DND-41 (cell line): ENCODE data around the gene RAB8A.

Source experiments
- ATAC-seq: fragments of 200-7000 bp; cut with Tn5 transposase; 3 replicates; pipeline ENCODE4 v1.9.1; 2021; ENCODE audit warnings: low read depth; ENCODE audit not compliant: insufficient read depth
- DNase-seq: peaks from one replicate; pipeline ENCODE4 v3.0.0-alpha.2; 2020
- H2AFZ ChIP-seq: 2 replicates; pipeline ENCODE4 v1.6.0; 2012; ENCODE audit warnings: low read depth, low read length
- H3K27ac ChIP-seq: 2 replicates; pipeline ENCODE4 v1.5.1; 2012; ENCODE audit warnings: low read length, inconsistent platforms
- H3K27me3 ChIP-seq: fragments of 200-600 bp; sonication (generic); 2 replicates; pipeline ENCODE4 v1.6.0; 2012; ENCODE audit warnings: low read length, mild to moderate bottlenecking, inconsistent platforms; ENCODE audit not compliant: insufficient read depth, poor library complexity
- H3K36me3 ChIP-seq: 2 replicates; pipeline ENCODE4 v1.5.1; 2012; ENCODE audit warnings: low read length, inconsistent platforms; ENCODE audit not compliant: insufficient read depth
- H3K4me1 ChIP-seq: 2 replicates; pipeline ENCODE4 v1.5.1; 2012; ENCODE audit warnings: mild to moderate bottlenecking, low read length; ENCODE audit not compliant: insufficient read depth
- H3K4me2 ChIP-seq: 2 replicates; pipeline ENCODE4 v1.6.0; 2012; ENCODE audit warnings: mild to moderate bottlenecking, moderate library complexity, low read length, inconsistent platforms; ENCODE audit not compliant: insufficient read depth
- H3K4me3 ChIP-seq, 2 experiments: fragments of 200-600 bp in 1 of 2; shearing (Covaris generic) in 1 of 2; 2 replicates each; pipeline ENCODE4 v1.5.1; 2012 to 2016; ENCODE audit warnings: inconsistent platforms in 2 of 2, low read length in 2 of 2, mild to moderate bottlenecking in 2 of 2, low read depth in 1 of 2, moderate library complexity in 1 of 2
- H3K79me2 ChIP-seq: 2 replicates; pipeline ENCODE4 v1.6.0; 2012; ENCODE audit warnings: low read length, inconsistent platforms; ENCODE audit not compliant: insufficient read depth
- H3K9ac ChIP-seq: 2 replicates; pipeline ENCODE4 v1.6.0; 2012; ENCODE audit warnings: low read depth, mild to moderate bottlenecking, inconsistent platforms, low read length, moderate library complexity
- H3K9me3 ChIP-seq: 2 replicates; pipeline ENCODE4 v1.5.1; 2012; ENCODE audit warnings: low read length, moderate library complexity, mild to moderate bottlenecking, inconsistent platforms; ENCODE audit not compliant: insufficient read depth, severe bottlenecking
- H4K20me1 ChIP-seq: 2 replicates; pipeline ENCODE4 v1.6.0; 2012; ENCODE audit warnings: low read length; ENCODE audit not compliant: insufficient read depth
- EZH2 ChIP-seq: IDR thresholded peaks from 3 replicates; pipeline ENCODE4 v1.6.1; 2012; ENCODE audit warnings: borderline replicate concordance, low read depth, mild to moderate bottlenecking, moderate library complexity, low read length, inconsistent platforms; ENCODE audit not compliant: severe bottlenecking
- TF ChIP-seq, protein P1 (sequence below): IDR thresholded peaks from 2 replicates; pipeline ENCODE4 v1.5.1; 2012; ENCODE audit warnings: borderline replicate concordance, low read length, moderate library complexity, mild to moderate bottlenecking; ENCODE audit not compliant: poor library complexity, severe bottlenecking; ENCODE audit errors: extremely low read depth

RAB8A gene

GRCh38 chr19:16127080-16127479, 15.4 kb downstream of the RAB8A start:
- no peaks in the 10 kb centered on the region for H3K27me3 ChIP-seq
- H3K9me3 ChIP-seq = no peaks in the 10 kb centered on the region
- H3K4me2 ChIP-seq = no peak overlapping the region
- H4K20me1 ChIP-seq = peaks cover 42% of the 10 kb centered on the region
- no peak for TF ChIP-seq EZH2
- TF ChIP-seq, protein P1, sequence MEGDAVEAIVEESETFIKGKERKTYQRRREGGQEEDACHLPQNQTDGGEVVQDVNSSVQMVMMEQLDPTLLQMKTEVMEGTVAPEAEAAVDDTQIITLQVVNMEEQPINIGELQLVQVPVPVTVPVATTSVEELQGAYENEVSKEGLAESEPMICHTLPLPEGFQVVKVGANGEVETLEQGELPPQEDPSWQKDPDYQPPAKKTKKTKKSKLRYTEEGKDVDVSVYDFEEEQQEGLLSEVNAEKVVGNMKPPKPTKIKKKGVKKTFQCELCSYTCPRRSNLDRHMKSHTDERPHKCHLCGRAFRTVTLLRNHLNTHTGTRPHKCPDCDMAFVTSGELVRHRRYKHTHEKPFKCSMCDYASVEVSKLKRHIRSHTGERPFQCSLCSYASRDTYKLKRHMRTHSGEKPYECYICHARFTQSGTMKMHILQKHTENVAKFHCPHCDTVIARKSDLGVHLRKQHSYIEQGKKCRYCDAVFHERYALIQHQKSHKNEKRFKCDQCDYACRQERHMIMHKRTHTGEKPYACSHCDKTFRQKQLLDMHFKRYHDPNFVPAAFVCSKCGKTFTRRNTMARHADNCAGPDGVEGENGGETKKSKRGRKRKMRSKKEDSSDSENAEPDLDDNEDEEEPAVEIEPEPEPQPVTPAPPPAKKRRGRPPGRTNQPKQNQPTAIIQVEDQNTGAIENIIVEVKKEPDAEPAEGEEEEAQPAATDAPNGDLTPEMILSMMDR = no peak
- no peak overlapping the region for H3K9ac ChIP-seq
- H2AFZ ChIP-seq = no peak overlapping the region
- no peak overlapping the region for H3K4me3 ChIP-seq
- ATAC-seq (no peak), DNase-seq (no peak)
- H3K79me2 ChIP-seq = peaks cover 5% of the 10 kb centered on the region; the same call in 1 of the 2 replicates
- H3K4me1 ChIP-seq = no peaks in the 10 kb centered on the region
- H3K36me3 ChIP-seq = peaks cover 97% of the 10 kb centered on the region
- H3K27ac ChIP-seq = no peak overlapping the region

GRCh38 chr19:16127776-16128371, 16.2 kb downstream of the RAB8A start:
- DNase-seq (no peak), ATAC-seq (no peak)
- H2AFZ ChIP-seq = no peak overlapping the region
- no peak overlapping the region for H3K9ac ChIP-seq
- H3K4me1 ChIP-seq = no peaks in the 10 kb centered on the region
- no peaks in the 10 kb centered on the region for H3K27me3 ChIP-seq
- no peak overlapping the region for H3K27ac ChIP-seq
- peaks cover 36% of the 10 kb centered on the region for H4K20me1 ChIP-seq
- TF ChIP-seq, protein P1 = no peak
- TF ChIP-seq EZH2 = no peak
- no peak overlapping the region for H3K4me3 ChIP-seq
- peaks cover 5% of the 10 kb centered on the region; the same call in 1 of the 2 replicates for H3K79me2 ChIP-seq
- H3K9me3 ChIP-seq = no peaks in the 10 kb centered on the region
- no peak overlapping the region for H3K4me2 ChIP-seq
- peaks cover 97% of the 10 kb centered on the region for H3K36me3 ChIP-seq

DNA sequence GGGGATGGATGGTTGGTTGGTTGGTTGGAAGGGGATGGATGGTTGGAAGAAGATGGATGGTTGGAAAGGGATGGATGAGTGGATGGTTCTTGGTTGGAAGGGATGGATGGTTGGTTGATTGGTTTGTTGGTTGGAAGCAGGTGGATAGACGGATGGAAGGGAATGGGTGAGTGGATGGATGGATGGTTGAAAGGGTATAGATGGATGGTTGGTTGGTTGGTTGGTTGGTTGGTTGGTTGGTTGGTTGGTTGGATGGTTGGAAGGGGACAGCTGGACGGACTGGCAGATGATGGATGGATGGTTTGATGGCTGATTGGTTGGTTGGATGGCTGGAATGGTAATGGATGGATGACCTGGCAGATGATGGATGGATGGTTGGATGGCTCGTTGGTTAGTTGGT, 20.0 kb downstream of the RAB8A start:
- H4K20me1 ChIP-seq = peaks cover 37% of the 10 kb centered on the region
- ATAC-seq (no peak), DNase-seq (no peak)
- H3K79me2 ChIP-seq = no peaks in the 10 kb centered on the region
- no peaks in the 10 kb centered on the region for H3K27me3 ChIP-seq
- no peaks in the 10 kb centered on the region for H3K4me1 ChIP-seq
- H3K36me3 ChIP-seq = peaks cover 77% of the 10 kb centered on the region
- no peak overlapping the region for H3K4me2 ChIP-seq
- no peak overlapping the region for H3K9ac ChIP-seq
- no peak overlapping the region for H3K27ac ChIP-seq
- no peaks in the 10 kb centered on the region for H3K9me3 ChIP-seq
- TF ChIP-seq EZH2 = no peak
- TF ChIP-seq, protein P1 = no peak
- no peak overlapping the region for H3K4me3 ChIP-seq
- no peak overlapping the region for H2AFZ ChIP-seq
